Pulmonary artery endothelial cell (primary cell): ENCODE results near the gene FCER2. TPM values are rescaled to one million over a fixed set of nuclear protein-coding genes. Genes with fewer than 3 reads are reported as not detected.

Experiments
- DNase-seq: peaks from one replicate; pipeline ENCODE4 v3.0.0-alpha.2; 2011; ENCODE audit warnings: low read depth, low spot score
- total RNA-seq: library from RNA; depleted of rRNA; stranded (reverse); fragments of >200 nt; gene quantifications from 2 replicates; pipeline ENCODE4 v1.2.3, GENCODE V29; 2014

The FCER2 gene
- total RNA-seq, 1 donor from 2014 or later = not detected

- no peak for DNase-seq
These were observed 21.9 kb downstream of the FCER2 start for GRCh38 chr19:7679771-7680605.

- no peak for DNase-seq
These were observed 22.8 kb downstream of the FCER2 start for GRCh38 chr19:7678971-7679751.

GRCh38 chr19:7677669-7678311, 24.1 kb downstream of the FCER2 start:
- no peak for DNase-seq

GRCh38 chr19:7676854-7677253, 25.1 kb downstream of the FCER2 start, which contains the start of gene MCEMP1:
TSS of gene MCEMP1 (plus strand) at chr19:7677090. CDS start at chr19:7677121, 31 bp downstream.
- DNase-seq = no peak

- DNase-seq = no peak
These were observed 25.6 kb downstream of the FCER2 start for GRCh38 chr19:7676376-7676775.

GRCh38 chr19:7674010-7675005, 27.6 kb downstream of the FCER2 start:
- DNase-seq = no peak

GRCh38 chr19:7672522-7672921, 29.4 kb downstream of the FCER2 start:
- no peak for DNase-seq

GRCh38 chr19:7670790-7671189, 31.1 kb downstream of the FCER2 start:
- DNase-seq = no peak

- no peak for DNase-seq
These were observed 31.7 kb downstream of the FCER2 start for GRCh38 chr19:7670150-7670783.

- no peak for DNase-seq
These were observed 32.3 kb downstream of the FCER2 start for GRCh38 chr19:7669641-7670040.

GRCh38 chr19:7668842-7669241, 33.1 kb downstream of the FCER2 start, which contains the start of gene RETN:
TSS of gene RETN (plus strand) at chr19:7669049. CDS start at chr19:7669327, 278 bp downstream.
- DNase-seq = no peak

GRCh38 chr19:7665076-7665475, 36.9 kb downstream of the FCER2 start:
- DNase-seq = no peak

GRCh38 chr19:7663706-7664105, 38.2 kb downstream of the FCER2 start:
- DNase-seq = no peak

GRCh38 chr19:7662657-7663056, 39.3 kb downstream of the FCER2 start:
- no peak for DNase-seq

- DNase-seq = no peak
These were observed 40.0 kb downstream of the FCER2 start for GRCh38 chr19:7661744-7662538.

GRCh38 chr19:7658219-7658686, 43.7 kb downstream of the FCER2 start:
- no peak for DNase-seq

GRCh38 chr19:7657131-7657751, 44.7 kb downstream of the FCER2 start:
- no peak for DNase-seq

- no peak for DNase-seq
These were observed 46.4 kb downstream of the FCER2 start for GRCh38 chr19:7655581-7655980.

- DNase-seq = no peak
These were observed 47.5 kb downstream of the FCER2 start for GRCh38 chr19:7654401-7654800.
